GM12873 (cell line): ENCODE data around the gene VPS45.

Experiments used
- TF ChIP-seq, protein P1 (sequence below): IDR thresholded peaks from 2 replicates; pipeline ENCODE4 v1.5.1; 2012; ENCODE audit warnings: low read depth, mild to moderate bottlenecking, moderate library complexity, low read length, control low read depth; ENCODE audit not compliant: insufficient read depth; ENCODE audit errors: missing control alignments

Gene VPS45

DNA sequence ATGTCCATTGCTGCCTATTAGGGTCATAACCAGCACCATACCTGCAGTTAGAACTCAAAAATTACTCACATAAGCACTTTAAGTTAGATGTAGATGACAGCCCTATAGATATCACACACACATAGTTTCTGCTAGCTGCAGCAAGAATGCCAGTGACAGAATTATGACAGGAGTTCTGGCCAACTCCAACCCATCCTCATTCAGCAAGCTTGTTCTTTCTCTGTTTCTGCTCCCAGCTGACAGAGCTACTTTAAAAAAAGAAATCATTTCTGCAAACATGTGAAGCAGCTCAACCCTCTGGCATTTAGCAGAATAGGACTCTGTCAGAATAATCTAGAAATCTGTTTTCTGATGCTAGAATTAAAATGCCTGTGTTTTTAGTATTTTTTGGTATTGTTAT is 33.2 kb upstream of the VPS45 start:
- TF ChIP-seq, protein P1, sequence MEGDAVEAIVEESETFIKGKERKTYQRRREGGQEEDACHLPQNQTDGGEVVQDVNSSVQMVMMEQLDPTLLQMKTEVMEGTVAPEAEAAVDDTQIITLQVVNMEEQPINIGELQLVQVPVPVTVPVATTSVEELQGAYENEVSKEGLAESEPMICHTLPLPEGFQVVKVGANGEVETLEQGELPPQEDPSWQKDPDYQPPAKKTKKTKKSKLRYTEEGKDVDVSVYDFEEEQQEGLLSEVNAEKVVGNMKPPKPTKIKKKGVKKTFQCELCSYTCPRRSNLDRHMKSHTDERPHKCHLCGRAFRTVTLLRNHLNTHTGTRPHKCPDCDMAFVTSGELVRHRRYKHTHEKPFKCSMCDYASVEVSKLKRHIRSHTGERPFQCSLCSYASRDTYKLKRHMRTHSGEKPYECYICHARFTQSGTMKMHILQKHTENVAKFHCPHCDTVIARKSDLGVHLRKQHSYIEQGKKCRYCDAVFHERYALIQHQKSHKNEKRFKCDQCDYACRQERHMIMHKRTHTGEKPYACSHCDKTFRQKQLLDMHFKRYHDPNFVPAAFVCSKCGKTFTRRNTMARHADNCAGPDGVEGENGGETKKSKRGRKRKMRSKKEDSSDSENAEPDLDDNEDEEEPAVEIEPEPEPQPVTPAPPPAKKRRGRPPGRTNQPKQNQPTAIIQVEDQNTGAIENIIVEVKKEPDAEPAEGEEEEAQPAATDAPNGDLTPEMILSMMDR: no peak

DNA sequence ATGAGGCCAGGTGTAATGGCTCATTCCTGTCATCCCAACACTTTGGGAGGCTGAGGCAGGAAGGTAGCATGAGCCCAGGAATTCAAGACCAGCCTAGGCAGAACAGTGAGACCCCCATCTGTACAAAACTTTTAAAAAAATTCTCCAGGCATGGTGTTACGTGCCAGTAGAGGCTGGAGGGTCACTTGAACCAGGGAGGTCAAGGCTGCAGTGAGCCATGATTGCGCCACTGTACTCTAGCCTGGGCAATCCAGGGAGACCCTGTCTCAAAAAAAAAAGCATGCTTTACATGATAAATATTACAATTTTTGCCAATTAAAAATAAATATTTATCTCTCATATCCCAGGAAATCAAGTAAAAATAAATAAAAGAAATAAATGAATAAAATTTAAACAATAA is 17.6 kb upstream of the VPS45 start:
- TF ChIP-seq, protein P1: no peak

DNA sequence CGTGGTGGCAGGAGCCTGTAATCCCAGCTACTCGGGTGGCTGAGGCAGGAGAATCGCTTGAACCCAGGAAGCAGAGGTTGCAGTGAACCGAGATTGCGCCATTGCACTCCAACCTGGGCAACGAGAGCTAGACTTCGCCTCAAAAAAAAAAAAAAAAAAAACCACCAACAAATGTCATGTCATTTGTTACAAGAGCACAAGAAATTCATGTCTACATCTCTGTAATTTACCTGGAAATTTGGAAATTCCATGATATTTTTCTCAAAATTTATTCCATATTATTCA is 16.5 kb upstream of the VPS45 start:
- TF ChIP-seq, protein P1: no peak

GRCh38 chr1:150053926-150054325 is 13.7 kb upstream of the VPS45 start:
- TF ChIP-seq, protein P1: no peak

DNA sequence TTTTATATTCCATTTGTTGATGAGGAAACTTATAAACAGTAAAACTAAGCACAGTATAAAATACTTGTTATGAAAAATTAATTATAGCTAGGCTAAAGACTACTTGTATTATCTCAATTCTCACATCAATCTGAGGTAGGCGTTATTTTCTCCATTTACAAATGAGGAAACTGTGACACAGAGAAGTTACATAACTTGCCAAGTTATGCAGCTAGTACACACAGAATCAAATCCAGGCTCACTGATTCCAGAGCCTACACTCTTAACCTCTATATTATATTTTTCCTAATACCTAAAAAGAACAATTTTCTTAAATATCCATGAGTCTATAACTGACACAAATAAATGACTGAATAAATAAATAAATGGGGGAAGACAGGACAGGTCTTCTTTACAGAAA is 11.2 kb upstream of the VPS45 start:
- TF ChIP-seq, protein P1: no peak

DNA sequence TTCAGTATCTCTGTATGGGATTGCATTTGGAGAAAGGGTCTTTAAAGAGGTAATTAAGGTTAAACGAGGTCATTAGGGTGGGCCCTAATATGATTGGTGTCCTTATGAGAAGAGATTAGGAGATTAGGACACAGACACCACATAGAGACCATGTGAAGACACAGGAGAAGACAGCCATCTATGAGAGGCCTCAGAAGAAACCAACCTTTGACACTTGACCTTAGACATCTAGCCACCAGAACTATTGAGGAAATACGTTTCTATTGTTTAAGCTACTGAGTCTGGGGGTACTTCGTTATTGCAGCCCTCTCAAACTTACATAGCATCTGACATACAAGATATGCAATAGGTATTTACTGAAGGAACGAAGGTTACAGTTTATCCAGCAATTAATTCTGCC is 7.3 kb upstream of the VPS45 start:
- TF ChIP-seq, protein P1: no peak

DNA sequence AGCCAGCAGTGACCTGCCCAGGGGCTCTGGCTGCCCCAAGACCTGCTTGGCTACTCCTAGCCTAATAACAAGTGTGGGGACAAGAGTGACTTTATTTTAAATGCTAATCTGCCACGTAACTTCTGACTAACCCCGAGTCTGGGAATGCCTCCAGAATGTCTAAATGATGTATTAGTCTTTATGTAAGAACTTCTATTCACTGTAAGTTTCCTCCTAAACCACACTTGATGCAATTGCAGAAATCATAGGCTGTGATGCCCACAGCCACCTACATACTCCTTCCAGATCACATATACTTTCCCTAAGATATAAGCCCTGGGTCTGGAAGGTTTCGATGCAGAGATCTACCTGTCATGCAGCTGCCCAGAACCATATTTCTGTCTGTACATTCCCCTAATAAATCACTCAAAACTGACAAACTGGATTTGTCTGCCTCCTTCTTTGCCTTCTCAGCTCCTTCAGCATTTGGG is 5.9 kb upstream of the VPS45 start:
- TF ChIP-seq, protein P1: no peak

DNA sequence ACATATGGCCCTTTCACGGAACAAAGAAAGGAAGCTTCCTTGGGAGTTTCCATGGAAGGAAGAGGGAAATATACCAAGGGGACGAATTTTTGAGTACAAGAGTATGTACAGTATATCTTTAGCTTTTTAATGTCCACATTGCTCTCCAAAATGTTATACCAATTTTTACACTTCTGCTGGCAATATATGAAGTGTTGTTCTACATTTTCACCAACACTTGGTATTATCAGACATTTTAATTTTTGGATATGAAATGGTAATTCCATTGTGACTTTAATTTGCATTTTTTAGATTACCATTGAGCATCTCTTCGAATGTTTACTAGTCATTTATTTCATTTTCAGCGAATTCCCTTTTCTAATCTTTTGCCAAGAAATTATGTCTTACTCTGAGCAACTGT is 5.5 kb upstream of the VPS45 start:
- TF ChIP-seq, protein P1: no peak
